A549 treated with AZD9567 at 1 μM for 4 hours (cell line): ENCODE data around the gene HAUS8. TPM values are rescaled to one million over a fixed set of nuclear protein-coding genes. Genes with fewer than 3 reads are reported as not detected.

ENCODE experiments used
- total RNA-seq: library from RNA; stranded (reverse); fragments of 200-300 nt; extraction: Qiagen RNA extraction; gene quantifications from 5 replicates; pipeline ENCODE4 v1.2.3, GENCODE V29; 2022; ENCODE audit not compliant: insufficient read depth

Gene HAUS8
- total RNA-seq: 13.9 to 17.0 TPM (median 16.7 TPM) in 5 replicates

GRCh38 chr19:17075035-17075863 is at the start of gene HAUS8, which contains the start of gene MYO9B:
TSS of gene HAUS8 (minus strand) at chr19:17075452. CDS start at chr19:17075422, 30 bp downstream.
TSS of gene MYO9B (plus strand) at chr19:17075777. CDS start at chr19:17101718, 25,941 bp downstream.

GRCh38 chr19:17026706-17027534 is 48.3 kb downstream of the HAUS8 start, which contains the start of gene CPAMD8:
TSS of gene CPAMD8 (minus strand) at chr19:17026810. CDS start at chr19:17026642, 168 bp downstream.

Other genes starting within 250 kb of the HAUS8 start
- gene SIN3B, start 246.1 kb downstream of the HAUS8 start, total RNA-seq: 19.0 to 25.7 TPM (median 22.4 TPM) in 5 replicates
- gene F2RL3, start 186.5 kb downstream of the HAUS8 start, total RNA-seq: not detected in 5 replicates
- gene CPAMD8, start 48.6 kb downstream of the HAUS8 start, total RNA-seq: 0.01 to 0.15 TPM (median 0.05 TPM) in 4 of 5 replicates, not detected in the other
- gene MYO9B, start 325 bp upstream of the HAUS8 start, total RNA-seq: 28.5 to 34.4 TPM (median 32.3 TPM) in 5 replicates
- gene USE1, start 139.9 kb upstream of the HAUS8 start, total RNA-seq: 16.7 to 20.6 TPM (median 17.0 TPM) in 5 replicates
- gene OCEL1, start 150.8 kb upstream of the HAUS8 start, total RNA-seq: 6.9 to 15.5 TPM (median 13.3 TPM) in 5 replicates
- gene NR2F6, start 170.5 kb upstream of the HAUS8 start, total RNA-seq: 22.5 to 59.0 TPM (median 52.2 TPM) in 5 replicates
- gene USHBP1, start 189.3 kb upstream of the HAUS8 start, total RNA-seq: not detected in 5 replicates
- gene BABAM1, start 192.0 kb upstream of the HAUS8 start, total RNA-seq: 59.0 to 77.0 TPM (median 61.0 TPM) in 5 replicates
- gene ANKLE1, start 206.4 kb upstream of the HAUS8 start, total RNA-seq: 0.21 to 0.52 TPM (median 0.47 TPM) in 4 of 5 replicates, not detected in the other
- 2.6 to 5.2 TPM (median 2.8 TPM) in 5 replicates for gene ABHD8, start 228.0 kb upstream of the HAUS8 start, total RNA-seq
- 66.3 to 82.7 TPM (median 80.6 TPM) in 5 replicates for gene MRPL34, start 230.4 kb upstream of the HAUS8 start, total RNA-seq
- gene DDA1, start 234.1 kb upstream of the HAUS8 start, total RNA-seq: 48.2 to 59.3 TPM (median 53.7 TPM) in 5 replicates